Limb (tissue), 2 donors: ENCODE measurements around the gene PCSK5.

ENCODE experiments used
- DNase-seq, 2 donors: peaks; one replicate each; pipeline ENCODE4 v3.0.0-alpha.2; 2016; ENCODE audit errors: extremely low spot score in 2 of 2

PCSK5 gene

DNA sequence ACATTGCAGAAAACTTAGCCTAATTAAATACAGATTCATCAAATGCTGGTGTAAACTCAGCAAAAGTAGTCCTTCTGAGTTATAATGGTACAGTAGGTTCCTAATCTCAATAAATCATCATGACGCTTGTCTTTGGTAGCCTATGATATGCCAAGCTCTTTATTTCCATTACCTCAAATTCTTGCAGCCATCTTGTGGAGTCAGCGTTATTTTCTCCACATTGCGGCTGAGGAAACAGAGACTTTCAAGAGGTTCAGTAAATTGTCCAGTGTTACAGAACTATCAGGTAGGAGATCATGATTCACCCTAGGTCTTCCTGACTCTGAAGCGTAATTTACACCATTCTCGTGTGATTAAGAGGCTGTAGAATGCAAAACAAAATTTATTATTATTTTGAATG lies 237.2 kb downstream of the PCSK5 start:
- DNase-seq: no peak

DNA sequence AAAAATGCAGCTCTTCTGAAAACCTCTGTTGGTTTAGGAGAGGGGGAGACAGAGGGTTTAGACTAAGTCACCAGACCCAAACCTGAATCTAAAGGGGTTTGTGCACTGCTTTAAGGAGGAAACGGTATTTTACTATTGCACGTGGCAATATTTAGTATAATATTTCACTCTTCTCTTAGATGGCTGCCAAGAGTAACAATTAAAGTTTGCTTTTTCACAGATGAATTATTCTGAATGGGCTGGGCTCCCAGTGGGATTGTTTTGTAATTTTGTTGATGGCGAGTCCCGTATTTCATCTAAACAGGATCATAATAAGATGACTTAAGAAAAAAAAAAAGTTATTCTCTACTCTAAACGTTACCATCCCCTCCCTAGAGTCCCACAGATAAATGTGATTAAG lies 245.4 kb downstream of the PCSK5 start:
- DNase-seq: no peak

DNA sequence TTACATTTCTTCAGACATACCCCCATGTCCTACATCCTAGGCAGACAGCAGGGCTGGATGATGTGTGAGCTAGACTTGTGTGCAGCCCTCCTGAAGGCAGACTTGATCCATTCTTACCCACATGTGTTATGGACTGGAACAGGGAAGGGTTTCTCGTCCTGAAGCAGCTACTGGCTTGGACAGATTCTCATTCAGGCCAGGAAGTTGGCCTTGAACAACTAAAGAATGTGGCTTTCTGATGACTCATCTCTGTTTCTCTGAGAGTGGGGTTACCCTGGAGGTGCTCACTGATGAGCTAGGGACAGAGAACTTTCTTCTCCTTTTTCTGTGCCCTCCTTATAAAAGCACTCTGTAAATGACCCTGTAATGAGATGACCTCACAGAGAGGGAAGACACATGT lies 246.5 kb downstream of the PCSK5 start:
- DNase-seq: no peak

DNA sequence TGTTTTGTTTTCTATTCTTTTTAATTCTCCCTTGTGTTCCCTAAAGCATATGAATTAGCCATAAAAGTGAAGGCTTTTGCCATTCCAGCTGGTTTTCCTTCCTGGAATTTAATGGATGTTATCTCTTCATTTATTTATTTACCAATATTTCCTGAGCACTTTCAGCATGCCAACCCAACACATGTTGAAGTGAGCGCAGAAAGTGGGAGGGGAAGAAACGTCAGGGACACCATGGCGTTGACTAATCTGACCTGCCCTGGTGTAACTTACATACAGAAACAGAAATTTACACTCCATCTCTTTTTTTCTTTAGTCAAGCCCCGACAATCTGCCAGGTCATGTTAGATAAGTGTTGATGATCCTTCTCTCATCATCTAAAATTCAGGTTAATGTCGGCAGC lies 247.5 kb downstream of the PCSK5 start:
- DNase-seq: no peak

DNA sequence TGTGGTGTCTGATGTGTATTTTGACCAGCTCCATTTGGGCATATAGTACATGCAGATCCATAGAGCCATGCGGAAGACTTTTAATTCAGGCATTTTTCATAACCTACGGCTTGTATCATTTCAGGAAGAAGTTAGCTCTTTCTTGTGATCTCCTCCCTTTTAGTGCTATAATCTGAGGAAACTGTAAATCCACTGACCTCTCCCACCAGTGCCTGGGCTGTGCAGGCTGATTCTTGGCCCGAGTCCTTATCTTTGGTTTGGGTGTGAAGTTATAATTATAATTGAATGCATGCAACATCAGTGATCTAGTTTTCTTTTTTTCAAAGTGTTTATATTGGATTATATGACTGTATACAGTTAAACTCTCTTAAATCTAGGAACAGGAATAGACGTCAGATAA lies 247.9 kb downstream of the PCSK5 start:
- DNase-seq: no peak

DNA sequence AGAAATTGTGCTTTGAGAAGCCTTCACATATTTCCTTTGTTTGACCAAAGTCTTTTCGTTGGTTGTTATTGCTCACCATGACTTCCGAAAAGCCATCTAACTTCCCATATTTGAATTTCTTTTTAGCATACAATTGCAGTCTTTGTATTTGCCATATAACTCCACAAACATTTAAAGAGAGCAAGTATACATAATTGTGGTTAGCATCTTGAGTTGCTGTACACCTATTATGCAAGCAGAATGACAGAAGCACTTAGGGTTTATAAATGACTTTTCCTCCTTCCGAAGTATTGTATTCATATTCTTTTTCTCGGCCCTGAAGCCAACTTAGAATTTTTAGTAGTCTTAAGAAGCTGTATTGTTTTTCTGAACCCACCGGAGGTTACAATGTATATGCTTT lies 253.4 kb downstream of the PCSK5 start:
- no peak for DNase-seq

DNA sequence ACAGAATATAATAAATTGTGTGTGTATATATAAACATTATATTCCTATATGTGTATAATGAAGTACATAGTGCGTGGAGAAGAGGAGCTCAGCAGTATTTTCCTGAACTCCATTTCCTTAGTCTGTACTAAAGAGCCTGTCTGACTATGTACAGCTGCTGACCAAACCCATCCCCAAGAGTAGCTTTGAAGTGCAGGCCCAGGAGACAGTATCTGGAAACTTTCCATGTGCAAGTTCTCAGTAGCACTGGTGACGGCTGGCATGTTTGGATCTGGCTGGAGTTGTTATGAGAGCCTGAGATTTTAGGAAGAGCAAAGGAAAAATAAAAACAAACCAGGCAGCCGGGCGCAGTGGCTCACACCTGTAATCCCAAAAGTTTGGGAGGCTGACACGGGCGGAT lies 259.5 kb downstream of the PCSK5 start:
- DNase-seq: no peak

DNA sequence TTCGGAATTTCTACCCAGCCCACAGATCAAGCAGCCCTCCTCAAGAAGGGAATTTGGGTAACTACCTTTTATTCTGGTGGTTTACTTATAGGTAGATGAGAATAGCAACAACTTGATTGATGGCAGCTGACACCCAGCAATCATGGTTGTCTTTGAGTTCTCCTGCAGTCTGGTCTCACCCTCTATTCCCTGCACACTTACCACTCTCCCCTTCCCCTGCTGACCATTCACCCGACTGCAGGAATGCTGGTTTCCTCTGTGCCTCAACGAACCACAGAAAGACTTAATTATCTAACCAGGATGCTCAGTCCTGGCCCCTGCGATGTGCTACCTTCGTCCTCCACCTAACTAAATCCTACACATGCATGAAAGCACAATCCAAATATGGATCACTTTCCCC lies 260.8 kb downstream of the PCSK5 start:
- DNase-seq: no peak

DNA sequence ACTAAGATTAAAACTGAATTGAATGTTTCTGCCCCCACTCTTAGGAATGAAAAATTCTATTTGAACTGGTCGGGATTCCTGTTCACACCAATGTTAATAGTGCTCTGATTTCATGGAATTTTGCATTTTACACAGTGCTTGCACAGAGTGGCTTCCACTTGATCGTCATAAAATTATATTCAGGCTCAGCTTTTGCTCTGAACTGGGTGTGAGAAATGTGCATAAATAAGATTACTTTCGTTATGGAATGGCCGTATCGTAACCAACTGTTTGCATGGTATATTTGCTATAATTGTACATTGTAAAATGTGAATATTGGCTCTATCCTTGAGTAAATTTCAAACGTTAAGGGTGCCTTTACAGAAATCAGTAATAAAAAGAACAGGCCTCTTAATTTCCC lies 262.9 kb downstream of the PCSK5 start:
- DNase-seq: no peak

DNA sequence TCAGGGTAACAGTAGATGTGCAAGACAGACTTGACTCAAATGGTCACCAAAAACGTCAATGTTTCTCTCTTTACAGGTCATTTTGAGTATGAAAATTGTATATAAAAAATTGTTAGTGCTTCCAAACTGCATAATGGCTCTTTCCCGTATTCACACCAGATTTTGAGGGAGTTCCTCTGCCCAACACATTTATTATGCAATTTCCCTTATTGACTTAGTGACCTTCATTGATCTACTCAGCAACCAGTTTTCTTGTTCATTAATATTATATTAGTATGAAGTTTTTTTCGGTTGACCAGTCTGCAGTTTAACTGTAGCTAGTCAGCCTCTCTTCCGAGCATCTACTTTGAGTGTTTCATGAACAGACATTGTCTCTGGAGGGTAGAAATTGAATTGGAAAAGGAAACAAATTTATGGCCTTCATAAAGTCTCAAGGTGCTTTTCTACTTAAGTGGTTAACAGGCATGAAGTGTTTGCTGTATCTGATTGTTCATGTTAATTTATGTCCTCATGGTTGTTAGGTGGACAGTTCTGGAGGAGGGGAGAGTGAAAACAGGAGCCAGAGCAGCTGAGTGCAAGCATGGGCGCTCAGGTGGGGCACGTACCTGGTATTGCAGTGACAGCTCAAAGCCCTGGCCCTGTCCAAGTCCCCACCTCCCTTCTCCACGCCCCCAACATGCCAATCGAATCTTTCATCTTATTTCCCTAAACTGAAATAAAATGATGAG lies 263.6 kb downstream of the PCSK5 start:
- no peak for DNase-seq

DNA sequence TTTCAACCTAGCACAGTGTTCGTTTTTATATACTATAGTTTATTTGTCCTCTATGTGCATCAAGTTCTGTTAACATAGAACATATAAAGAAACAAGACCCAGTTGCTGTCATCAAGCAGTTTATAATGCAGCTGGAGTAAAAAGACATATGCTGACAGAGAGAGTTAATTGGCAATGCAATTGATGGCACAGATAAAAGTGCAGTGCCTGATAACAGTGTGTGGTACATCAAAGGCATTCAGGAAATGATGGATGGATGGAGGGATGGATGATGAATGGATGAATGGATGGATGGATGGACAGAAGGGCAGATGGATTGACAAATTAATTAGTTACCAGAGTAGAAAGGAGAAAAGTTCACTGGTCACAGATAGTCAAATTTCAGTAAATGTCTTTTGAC lies 264.9 kb downstream of the PCSK5 start:
- DNase-seq: no peak

DNA sequence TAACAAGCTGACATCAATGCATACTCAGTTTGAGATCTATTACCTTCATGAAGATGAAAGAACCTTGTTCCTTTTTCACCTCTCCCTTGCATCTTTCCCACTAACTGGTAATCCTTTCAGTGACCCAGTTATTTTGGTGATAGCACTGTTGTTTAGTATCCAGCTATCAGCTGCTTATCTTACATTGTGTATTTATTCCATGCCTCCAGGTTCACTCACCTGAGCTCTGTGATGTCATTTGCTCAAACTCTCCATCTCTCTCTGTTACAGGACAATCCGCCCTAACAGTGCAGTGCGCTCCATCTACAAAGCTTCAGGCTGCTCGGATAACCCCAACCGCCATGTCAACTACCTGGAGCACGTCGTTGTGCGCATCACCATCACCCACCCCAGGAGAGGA lies 268.2 kb downstream of the PCSK5 start:
- no peak for DNase-seq

DNA sequence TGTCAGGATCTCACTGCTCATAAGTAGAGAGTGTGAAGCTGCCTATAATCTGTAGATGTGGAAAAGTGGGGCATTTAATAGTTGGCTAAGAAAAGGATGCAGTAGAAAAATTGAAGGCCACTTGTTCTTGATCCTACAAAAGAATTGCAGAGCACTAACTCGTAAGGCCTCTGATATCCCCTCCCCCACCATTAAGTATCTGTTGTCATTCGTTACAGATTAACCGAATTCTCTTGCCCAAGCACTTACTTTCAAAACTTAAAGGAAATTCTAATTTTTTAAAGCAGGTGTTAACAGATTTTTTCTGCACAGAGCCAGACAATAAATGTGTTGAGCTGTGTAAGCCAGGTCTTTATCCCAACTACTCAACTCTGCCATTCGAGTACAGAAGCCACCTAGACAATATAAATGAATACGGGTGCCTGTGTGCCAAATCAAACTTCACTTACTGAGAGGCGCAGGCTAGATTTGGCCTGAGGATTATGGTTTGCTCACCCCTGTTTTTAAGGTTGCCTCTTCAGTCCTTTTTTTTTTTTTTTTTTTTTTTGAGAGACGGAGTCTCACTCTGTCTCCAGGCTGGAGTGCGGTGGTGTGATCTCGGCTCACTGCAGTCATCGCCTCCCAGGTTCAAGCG lies 268.9 kb downstream of the PCSK5 start:
- DNase-seq: no peak

DNA sequence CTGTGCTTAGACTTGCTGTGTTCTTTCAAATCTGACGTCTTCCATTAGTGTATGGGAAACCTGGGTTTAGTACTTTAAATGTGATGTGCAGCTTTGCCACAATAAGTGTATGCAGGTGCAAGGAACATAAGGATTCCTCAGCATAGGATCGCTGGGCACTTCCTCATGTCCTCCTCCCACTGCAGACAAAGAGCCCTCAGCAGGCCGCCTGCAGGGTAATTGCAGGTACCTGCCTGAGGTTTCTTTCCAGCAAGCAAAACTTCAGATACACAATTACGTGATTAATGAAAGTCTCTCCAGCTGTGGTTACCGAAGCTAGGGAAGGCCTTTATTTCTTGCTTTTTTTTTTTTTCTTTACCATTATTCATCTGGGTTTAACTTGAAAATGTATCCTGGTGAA lies 270.6 kb downstream of the PCSK5 start:
- peak in 1 of 2 donors; percentile 28 for DNase-seq

DNA sequence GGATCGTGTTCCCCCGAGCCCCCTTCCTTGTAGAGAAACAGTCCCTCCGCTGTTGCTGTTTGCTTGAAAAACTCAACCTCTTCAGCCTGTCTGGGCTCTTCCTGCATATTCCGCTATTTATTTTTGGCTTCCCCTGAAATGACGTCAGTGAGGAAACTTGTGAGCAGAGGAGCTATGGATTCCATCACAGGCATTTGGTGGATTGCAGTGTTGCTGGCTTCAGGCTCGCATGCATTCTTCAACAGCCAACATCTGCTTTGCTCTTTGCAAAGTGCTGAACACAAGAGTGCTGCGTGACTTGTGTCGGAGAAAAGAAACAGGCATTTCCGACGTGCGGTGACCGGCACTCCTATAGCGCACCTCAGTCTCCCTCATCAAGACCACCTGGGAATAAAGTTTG lies 271.1 kb downstream of the PCSK5 start:
- peak; percentile 61 to 93 for DNase-seq

DNA sequence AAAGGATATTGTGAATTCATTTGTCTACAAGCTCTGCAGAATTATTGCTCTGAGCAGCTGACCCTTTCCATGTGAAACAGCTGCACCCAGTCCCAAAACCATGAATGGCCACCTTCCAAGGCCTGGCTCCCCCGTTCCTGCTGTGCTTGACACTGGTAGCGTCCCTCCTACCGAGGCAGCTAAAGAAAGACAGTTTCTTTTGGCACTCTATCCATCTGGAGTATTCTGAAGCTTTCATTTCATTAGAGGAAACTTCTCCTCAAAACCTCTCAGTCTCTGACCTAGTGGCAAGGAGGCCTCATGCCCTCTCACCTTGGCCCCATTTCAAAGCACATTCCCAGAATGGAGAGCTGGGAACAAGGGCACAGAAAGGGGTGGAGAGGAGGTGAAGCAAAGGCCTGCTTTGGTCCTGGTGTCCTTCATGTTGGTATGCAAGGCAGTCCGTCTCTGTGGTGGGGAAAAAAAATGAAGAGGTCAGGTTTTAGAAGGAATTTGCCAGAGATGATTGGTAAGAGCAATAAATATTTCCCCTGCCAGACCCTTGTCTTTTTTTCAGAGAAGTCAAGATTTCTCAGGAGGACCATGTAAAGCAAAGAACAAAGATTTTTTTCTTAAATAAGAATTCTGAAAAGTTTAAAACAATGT lies 271.7 kb downstream of the PCSK5 start:
- peak; percentile 52 to 62 for DNase-seq

DNA sequence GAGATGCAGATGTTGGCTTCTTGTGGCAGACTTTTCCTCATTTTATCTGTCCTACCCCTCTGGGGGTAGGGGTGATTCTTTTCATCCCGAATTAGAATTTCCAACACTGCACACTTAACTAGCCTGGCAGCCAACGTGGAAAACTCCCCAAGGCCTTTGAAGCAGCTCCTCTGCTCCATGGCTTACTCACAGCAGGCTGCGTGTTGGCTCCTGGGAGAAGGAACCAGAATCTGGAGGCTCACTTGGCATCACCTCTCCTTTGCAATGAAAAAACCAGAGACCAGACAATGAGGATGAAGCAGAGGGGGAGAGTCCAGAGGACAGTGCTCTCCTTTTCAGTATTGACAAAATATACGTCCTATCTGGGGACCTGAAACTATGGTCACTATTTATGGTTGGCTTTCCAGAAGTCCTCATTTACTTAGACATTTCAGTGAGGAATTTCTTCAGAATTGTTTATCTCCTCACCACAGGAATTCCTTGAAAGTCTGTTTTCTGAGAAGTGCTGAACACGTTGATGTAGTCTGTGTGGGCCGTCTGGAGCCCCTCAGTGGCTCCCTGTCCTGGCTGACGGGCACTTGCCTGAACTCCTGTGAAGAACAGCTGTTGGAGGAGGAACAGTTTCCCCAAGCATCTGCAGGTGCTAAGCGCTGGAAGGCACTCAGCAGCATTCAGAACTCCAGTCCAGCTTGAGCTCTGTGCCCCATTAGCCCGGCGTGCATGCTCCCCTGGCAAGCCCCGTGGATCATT lies 272.5 kb downstream of the PCSK5 start:
- DNase-seq: peak; percentile 40 to 49

DNA sequence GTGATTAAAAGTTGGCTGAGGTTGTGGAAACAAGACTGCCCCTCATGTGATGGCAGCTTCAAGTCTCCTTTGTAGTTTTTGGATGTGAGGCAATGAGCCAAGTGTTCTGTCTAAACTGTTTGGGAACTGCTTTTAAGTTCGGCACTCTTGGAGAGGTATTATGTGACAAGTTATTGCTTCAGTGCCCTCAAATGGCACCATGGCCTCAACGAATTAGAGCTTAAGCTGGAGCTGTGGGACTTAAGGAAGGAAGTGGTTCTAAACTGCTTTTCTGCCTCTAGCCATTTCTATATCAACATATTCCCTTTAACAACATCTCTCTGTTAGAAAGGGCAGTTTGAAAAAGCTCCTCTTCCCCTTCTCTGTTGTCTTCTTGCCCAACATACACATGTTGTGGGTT lies 276.1 kb downstream of the PCSK5 start:
- no peak for DNase-seq

DNA sequence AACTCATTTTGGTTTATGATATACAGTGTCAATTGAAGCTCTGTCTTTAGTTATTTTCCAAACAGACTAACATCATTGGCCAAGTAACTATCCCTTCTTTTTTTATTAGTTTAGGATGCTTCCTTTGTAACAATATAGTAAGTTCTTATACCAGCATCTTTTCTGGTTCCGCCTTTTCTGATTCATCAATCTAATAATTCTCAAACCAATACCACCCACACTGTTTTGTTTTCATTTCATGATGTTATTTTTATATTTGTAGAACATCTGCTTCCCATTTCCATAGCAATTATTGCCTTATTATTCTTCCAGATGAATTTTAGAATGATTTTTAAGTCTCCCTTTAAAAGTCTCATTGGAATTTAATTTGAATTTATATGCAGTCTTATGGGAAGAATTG lies 285.7 kb downstream of the PCSK5 start:
- DNase-seq: peak in 1 of 2 donors; percentile 26

DNA sequence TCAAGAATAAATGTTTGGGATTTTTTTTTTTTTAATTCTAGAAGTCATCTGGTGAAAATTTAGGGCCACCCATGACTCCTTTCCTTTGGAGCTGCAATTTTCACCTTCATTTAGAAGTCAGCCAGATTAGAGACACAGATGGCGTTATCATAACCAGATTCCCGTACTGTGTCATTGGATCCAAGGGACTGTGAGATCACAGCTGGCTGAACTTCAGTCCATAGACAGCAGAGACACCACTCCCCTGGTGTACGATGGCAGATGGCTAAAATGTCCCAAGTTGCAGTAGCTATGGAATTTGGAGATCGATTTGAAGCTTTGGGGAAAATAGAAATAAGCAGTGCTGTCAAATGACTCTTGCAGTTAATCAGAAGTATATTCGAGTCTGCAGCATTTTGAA lies 287.5 kb downstream of the PCSK5 start:
- DNase-seq: no peak

DNA sequence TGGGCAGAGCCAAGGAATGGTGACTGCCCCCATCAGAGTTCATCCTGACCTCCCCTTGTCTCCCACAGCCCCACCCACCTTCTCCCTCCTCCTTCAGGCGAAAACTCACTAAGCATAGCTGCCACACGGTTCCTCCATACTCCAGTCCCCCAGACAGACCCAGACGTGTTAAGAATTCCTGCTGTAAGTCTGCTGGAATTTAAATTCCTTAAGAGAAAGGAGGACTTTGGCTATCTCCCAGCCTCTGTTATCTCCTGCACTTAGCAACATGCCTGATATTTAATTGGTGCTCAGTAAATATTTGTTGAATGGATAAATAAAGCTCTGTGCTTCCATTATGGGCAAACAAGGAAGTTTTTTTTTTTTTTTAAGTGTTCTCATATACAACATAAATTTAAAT lies 290.1 kb downstream of the PCSK5 start:
- DNase-seq: no peak

DNA sequence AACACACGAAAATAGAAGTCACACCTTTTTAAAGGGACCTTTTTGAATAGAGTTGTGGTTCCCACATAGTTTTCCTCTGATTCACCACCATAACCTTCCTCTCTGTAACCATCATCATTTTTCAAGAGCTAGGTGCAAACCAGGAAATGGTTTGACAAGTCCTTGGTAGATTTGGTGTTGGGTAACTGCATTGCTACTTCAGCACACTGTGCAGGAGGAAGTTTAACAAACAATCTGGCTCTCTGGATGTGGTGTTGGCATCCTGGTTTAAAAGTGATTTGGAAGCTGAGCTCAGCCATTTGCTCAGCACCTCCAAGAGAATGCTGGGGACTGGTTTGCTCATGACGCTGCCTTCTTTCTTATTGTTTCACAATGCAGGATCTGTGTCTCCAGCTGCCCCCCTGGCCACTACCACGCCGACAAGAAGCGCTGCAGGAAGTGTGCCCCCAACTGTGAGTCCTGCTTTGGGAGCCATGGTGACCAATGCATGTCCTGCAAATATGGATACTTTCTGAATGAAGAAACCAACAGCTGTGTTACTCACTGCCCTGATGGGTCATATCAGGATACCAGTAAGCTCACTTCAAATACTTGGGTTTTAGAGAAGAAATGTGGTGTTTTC lies 290.7 kb downstream of the PCSK5 start:
- DNase-seq: no peak
